Loucy (cell line): ENCODE measurements around the gene STRC.
"Not testable (repeated sequence)": the region's sequence is repeated elsewhere in the genome, so short reads cannot be mapped to it uniquely, and the experiment has no call there.

Experiments
- H2AFZ ChIP-seq: fragments of 200-600 bp; sonication (generic); 2 replicates; pipeline ENCODE4 v1.6.0; 2016; ENCODE audit warnings: antibody characterized with exemption, mild to moderate bottlenecking, low read length, moderate library complexity
- H3F3A ChIP-seq: fragments of 200-600 bp; 2 replicates; pipeline ENCODE4 v1.6.0; 2016; ENCODE audit warnings: antibody characterized with exemption, low read depth, mild to moderate bottlenecking
- H3K27me3 ChIP-seq: fragments of 200-600 bp; sonication (generic); 2 replicates; pipeline ENCODE4 v1.6.1; 2014; ENCODE audit warnings: low read length, mild to moderate bottlenecking; ENCODE audit not compliant: insufficient read depth, poor library complexity, severe bottlenecking
- H3K36me3 ChIP-seq: fragments of 200-600 bp; sonication (generic); 2 replicates; pipeline ENCODE4 v1.6.1; 2016; ENCODE audit warnings: low read length; ENCODE audit not compliant: insufficient read depth
- H3K4me1 ChIP-seq: fragments of 200-600 bp; sonication (generic); 2 replicates; pipeline ENCODE4 v1.5.1; 2014; ENCODE audit warnings: low read length, mild to moderate bottlenecking; ENCODE audit not compliant: insufficient read depth, poor library complexity, severe bottlenecking
- H3K4me2 ChIP-seq: fragments of 200-600 bp; sonication (generic); 2 replicates; pipeline ENCODE4 v1.6.0; 2014; ENCODE audit warnings: antibody characterized with exemption, low read length, low read depth, mild to moderate bottlenecking; ENCODE audit not compliant: poor library complexity, severe bottlenecking
- H3K4me3 ChIP-seq: fragments of 200-600 bp; sonication (generic); 2 replicates; pipeline ENCODE4 v1.5.1; 2014; ENCODE audit warnings: low read length, mild to moderate bottlenecking, mixed read lengths; ENCODE audit not compliant: poor library complexity, severe bottlenecking
- H3K79me2 ChIP-seq: fragments of 200-600 bp; sonication (generic); 2 replicates; pipeline ENCODE4 v1.6.1; 2014; ENCODE audit warnings: low read length; ENCODE audit not compliant: insufficient read depth
- H3K9ac ChIP-seq: fragments of 200-600 bp; sonication (generic); 2 replicates; pipeline ENCODE4 v1.6.0; 2014; ENCODE audit warnings: mild to moderate bottlenecking, low read depth, low read length, moderate library complexity; ENCODE audit not compliant: poor library complexity, severe bottlenecking
- H3K9me2 ChIP-seq: fragments of 200-600 bp; sonication (generic); replicated peaks from 2 replicates; pipeline ENCODE4 v1.6.1; 2016; ENCODE audit warnings: low read depth, low read length, mixed read lengths
- H3K9me3 ChIP-seq: fragments of 200-600 bp; sonication (generic); 2 replicates; pipeline ENCODE4 v1.6.1; 2014; ENCODE audit warnings: mild to moderate bottlenecking, antibody characterized with exemption, low read length, low read depth; ENCODE audit not compliant: insufficient read depth
- H4K20me1 ChIP-seq: fragments of 200-600 bp; sonication (generic); 2 replicates; pipeline ENCODE4 v1.6.0; 2014; ENCODE audit warnings: antibody characterized with exemption, low read length, mild to moderate bottlenecking; ENCODE audit not compliant: insufficient read depth, poor library complexity, severe bottlenecking
- CTCF ChIP-seq: fragments of 200-600 bp; sonication (generic); conservative IDR thresholded peaks from 2 replicates; pipeline ENCODE4 v1.5.1; 2014; ENCODE audit warnings: mild to moderate bottlenecking, antibody characterized with exemption, low read length
- EZH2phosphoT487 ChIP-seq: fragments of 200-600 bp; IDR thresholded peaks from 2 replicates; pipeline ENCODE4 v1.6.1; 2018; ENCODE audit warnings: antibody characterized with exemption, mild to moderate bottlenecking, moderate library complexity, borderline replicate concordance

Gene STRC

DNA sequence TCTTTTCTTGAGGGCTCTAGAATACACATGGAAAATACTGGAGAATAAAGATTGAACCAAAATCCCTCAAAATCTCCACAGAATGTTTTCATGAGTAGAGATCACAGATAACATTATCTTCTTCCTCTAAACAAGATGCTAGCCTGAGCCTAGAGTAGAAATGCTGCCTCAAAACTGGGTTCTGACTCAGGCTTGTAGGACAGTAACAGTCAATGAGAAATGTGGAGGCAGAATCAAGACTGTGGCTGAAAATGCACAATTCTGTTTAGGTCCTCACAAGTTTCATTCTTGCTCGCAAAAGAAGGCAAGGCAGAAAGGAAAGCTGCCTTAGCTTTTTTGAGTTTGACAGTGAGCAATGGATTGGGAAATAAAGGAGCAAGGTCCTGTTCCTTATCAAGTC, 44.0 kb downstream of the STRC start:
- not testable (repeated sequence) for H3K9ac ChIP-seq, H3K79me2 ChIP-seq, H3K4me2 ChIP-seq, H3K4me1 ChIP-seq, H4K20me1 ChIP-seq, H3K4me3 ChIP-seq, H2AFZ ChIP-seq, H3K36me3 ChIP-seq, H3K27me3 ChIP-seq, H3F3A ChIP-seq, H3K9me2 ChIP-seq, H3K9me3 ChIP-seq

DNA sequence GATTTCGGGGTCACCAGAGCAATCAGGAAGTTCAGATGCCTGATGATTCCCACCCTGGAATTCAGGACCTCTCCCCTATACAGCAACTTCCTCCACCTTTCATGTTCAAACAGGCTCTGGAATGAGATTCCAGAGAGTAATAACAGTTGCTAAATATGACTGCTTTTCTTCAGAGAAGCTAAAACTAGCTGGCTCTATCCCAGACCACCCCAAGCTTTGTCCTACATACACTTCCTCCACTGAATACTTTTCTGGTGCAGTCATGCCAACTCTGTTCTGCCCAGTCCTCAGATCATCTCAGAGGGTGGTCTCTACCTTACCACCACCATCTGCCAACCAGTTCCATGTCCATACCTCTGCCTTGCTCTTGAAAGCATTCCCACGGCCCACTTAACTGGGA, 52.0 kb downstream of the STRC start:
- not testable (repeated sequence) for H3K9ac ChIP-seq, H4K20me1 ChIP-seq, H3K27me3 ChIP-seq, H3K79me2 ChIP-seq, H3F3A ChIP-seq, H3K4me1 ChIP-seq, H3K4me2 ChIP-seq, H3K36me3 ChIP-seq, H3K4me3 ChIP-seq, H2AFZ ChIP-seq, H3K9me3 ChIP-seq, H3K9me2 ChIP-seq

- not testable (repeated sequence) for H3K4me3 ChIP-seq, H3K79me2 ChIP-seq, H3K9me3 ChIP-seq, H3K36me3 ChIP-seq, H3K27me3 ChIP-seq, H3K9ac ChIP-seq, H4K20me1 ChIP-seq, H3K4me1 ChIP-seq, H3F3A ChIP-seq, H3K9me2 ChIP-seq, H2AFZ ChIP-seq, H3K4me2 ChIP-seq
Measured at GRCh38 chr15:43563793-43564192, 54.8 kb downstream of the STRC start.

- not testable (repeated sequence) for H3K9me2 ChIP-seq, H3K4me1 ChIP-seq, H3K9me3 ChIP-seq, H3K4me2 ChIP-seq, H3K79me2 ChIP-seq, H4K20me1 ChIP-seq, H3K36me3 ChIP-seq, H3K27me3 ChIP-seq, H3F3A ChIP-seq, H3K9ac ChIP-seq, H2AFZ ChIP-seq, H3K4me3 ChIP-seq
Measured at GRCh38 chr15:43562753-43563152, 55.8 kb downstream of the STRC start.

DNA sequence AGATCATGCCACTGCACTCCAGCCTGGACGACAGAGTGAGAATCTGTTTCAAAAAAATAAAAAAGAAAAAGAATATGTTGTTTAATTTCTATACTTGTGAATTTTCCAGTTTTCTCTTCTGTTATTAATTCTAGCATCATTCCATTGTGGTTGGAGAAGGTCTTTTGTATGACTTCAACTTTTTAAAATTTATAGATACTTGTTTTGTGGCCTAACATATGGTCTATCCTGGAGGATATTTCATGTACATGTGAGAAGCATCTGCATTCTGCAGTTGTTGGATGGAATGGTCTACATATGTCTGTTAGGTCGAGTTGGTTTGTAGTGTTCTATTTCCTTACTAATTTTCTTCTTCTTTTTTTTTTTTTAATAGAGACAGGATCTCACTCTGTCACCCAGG, 65.6 kb downstream of the STRC start:
- Histone ChIP-seq H2AFZ (no peak overlapping the region), H3K9ac (no peak overlapping the region), H3K4me2 (no peak overlapping the region), H3K79me2 (no peaks in the 10 kb centered on the region), H3K9me2 (no peaks in the 10 kb centered on the region), H4K20me1 (no peaks in the 10 kb centered on the region), H3K9me3 (no peaks in the 10 kb centered on the region), H3K4me1 (no peaks in the 10 kb centered on the region), H3K36me3 (no peaks in the 10 kb centered on the region), H3K4me3 (no peak overlapping the region), H3K27me3 (no peaks in the 10 kb centered on the region), H3F3A (no peaks in the 10 kb centered on the region)
- TF ChIP-seq EZH2phosphoT487 (no peak), CTCF (no peak)
